Measurements from ENCODE around the gene BICC1.

GRCh38 chr10:58764087-58764747 lies 251.5 kb downstream of the BICC1 start:
- TF ChIP-seq CTCF (IDR thresholded peaks at IDR 0.05) = no peak
- no peak for TF ChIP-seq POLR2A (IDR thresholded peaks at IDR 0.05)

Data from thyroid gland (tissue), 4 donors.